ENCODE results near the gene CRTC1. TPM values are rescaled to one million over a fixed set of nuclear protein-coding genes. Genes with fewer than 3 reads are reported as not detected.

The CRTC1 gene
- total RNA-seq, 2 donors from 2014 or later, result 4.9 to 6.5 TPM

DNA sequence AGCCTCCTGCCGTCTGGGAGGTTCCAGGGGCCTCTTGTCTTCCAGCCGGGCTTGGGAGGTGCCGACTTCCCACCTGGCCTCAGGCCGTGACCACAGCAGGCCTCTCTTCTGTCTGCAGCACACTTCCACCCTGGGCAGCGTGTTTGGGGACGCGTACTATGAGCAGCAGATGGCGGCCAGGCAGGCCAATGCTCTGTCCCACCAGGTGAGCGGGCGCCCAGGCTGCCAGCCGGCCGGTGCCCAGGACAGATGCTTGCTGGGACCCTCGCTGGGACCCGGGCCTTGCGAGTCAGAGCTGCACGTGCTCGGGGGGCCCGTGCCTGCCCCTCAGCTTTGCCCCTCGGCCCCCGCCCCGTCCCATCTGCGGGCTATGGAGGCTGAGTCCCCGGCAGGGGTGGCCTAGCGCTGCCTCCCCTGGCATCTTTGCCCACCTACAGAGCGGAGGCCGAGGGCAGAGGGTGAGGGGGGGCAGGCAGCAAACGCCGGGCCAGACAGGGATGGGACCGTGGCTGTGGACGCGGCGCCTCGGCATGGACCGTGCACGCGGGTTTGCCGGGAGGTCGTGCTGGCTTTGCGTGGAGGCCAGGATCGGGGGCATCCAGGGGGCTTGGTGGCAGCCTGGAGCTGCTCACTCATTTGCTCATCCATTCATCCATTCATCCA, 91.4 kb downstream of the CRTC1 start:
- intact Hi-C loops (cut with DNase I), result no loop called here
- H3K4me1 ChIP-seq, result no peaks in the 10 kb centered on the region
- TF ChIP-seq, protein P1, sequence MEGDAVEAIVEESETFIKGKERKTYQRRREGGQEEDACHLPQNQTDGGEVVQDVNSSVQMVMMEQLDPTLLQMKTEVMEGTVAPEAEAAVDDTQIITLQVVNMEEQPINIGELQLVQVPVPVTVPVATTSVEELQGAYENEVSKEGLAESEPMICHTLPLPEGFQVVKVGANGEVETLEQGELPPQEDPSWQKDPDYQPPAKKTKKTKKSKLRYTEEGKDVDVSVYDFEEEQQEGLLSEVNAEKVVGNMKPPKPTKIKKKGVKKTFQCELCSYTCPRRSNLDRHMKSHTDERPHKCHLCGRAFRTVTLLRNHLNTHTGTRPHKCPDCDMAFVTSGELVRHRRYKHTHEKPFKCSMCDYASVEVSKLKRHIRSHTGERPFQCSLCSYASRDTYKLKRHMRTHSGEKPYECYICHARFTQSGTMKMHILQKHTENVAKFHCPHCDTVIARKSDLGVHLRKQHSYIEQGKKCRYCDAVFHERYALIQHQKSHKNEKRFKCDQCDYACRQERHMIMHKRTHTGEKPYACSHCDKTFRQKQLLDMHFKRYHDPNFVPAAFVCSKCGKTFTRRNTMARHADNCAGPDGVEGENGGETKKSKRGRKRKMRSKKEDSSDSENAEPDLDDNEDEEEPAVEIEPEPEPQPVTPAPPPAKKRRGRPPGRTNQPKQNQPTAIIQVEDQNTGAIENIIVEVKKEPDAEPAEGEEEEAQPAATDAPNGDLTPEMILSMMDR (IDR thresholded peaks at IDR 0.05), result no peak
- TF ChIP-seq POLR2A (IDR thresholded peaks at IDR 0.05), result no peak
- no peak overlapping the region for H3K4me3 ChIP-seq
- no peak for ATAC-seq
- no peaks in the 10 kb centered on the region for H3K27me3 ChIP-seq
- H3K27ac ChIP-seq, result no peak overlapping the region
- no peak for DNase-seq
- H3K36me3 ChIP-seq (replicated peaks in 1 of 2; ENCODE audit: insufficient read depth in 1 of 2, low read depth in 2 of 2), result no peaks in the 10 kb centered on the region
- no peaks in the 10 kb centered on the region for H3K9me3 ChIP-seq
- WGBS, 2 donors, result 94 to 96% methylated on average over 9 to 31 of the region's 40 CpGs

DNA sequence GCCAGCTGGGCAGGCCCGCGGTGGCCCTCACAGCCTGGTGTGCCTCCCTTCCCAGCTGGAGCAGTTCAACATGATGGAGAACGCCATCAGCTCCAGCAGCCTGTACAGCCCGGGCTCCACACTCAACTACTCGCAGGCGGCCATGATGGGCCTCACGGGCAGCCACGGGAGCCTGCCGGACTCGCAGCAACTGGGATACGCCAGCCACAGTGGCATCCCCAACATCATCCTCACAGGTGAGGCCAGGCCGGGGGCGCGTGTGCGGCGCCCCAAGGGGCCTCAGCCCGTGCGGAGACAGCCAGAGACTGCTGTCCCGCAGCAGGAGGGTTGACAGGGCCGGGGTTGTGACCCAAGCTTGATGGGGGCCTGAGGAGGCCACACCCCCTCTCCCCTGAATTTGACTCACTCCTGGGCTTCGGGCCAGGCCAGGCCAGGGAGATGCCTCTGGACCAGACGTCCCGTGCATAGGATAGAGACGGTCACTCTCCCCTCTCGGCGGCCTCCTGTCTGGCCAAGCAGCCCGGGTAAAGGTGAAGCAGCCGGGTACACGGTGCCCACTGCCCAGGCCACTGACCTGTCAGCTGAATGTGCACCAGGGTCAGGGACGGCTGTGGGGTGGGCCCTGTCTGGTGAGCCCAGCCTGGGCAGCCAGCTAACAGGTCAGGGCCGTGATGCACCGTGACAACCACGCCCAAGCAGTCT, 92.3 kb downstream of the CRTC1 start:
- no peaks in the 10 kb centered on the region for H3K4me1 ChIP-seq
- H3K9me3 ChIP-seq, result no peaks in the 10 kb centered on the region
- H3K27me3 ChIP-seq, result no peaks in the 10 kb centered on the region
- no peak overlapping the region for H3K4me3 ChIP-seq
- ATAC-seq, result no peak
- intact Hi-C loops (cut with DNase I), result no loop called here
- no peak overlapping the region for H3K27ac ChIP-seq
- no peak for TF ChIP-seq POLR2A (IDR thresholded peaks at IDR 0.05)
- TF ChIP-seq, protein P1 (IDR thresholded peaks at IDR 0.05), result no peak
- no peaks in the 10 kb centered on the region for H3K36me3 ChIP-seq (replicated peaks in 1 of 2; ENCODE audit: insufficient read depth in 1 of 2, low read depth in 2 of 2)
- 88 to 99% methylated on average over 10 to 19 of the region's 33 CpGs for WGBS, 2 donors
- no peak for DNase-seq

DNA sequence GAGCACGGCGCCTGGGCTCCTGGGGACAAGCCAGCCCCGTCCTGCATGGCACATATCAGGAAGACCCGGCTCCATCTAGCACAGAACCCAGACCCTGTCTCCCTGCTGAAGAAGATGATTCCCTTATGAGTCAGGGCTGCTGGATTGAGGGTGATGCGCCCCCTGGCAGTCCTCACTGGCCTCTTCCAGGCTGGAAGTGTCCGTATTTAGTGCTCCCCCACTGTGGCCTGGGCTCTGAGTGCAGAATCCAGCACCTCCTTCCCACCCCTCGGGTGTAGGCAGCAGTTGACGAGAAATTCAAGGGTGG, 92.8 kb downstream of the CRTC1 start:
- H3K4me3 ChIP-seq, result no peak overlapping the region
- H3K36me3 ChIP-seq (replicated peaks in 1 of 2; ENCODE audit: insufficient read depth in 1 of 2, low read depth in 2 of 2), result no peaks in the 10 kb centered on the region
- intact Hi-C loops (cut with DNase I), result no loop called here
- H3K4me1 ChIP-seq, result no peaks in the 10 kb centered on the region
- H3K9me3 ChIP-seq, result no peaks in the 10 kb centered on the region
- 67 to 86% methylated on average over 3 to 8 of the region's 8 CpGs for WGBS, 2 donors
- DNase-seq, result no peak
- no peak for TF ChIP-seq POLR2A (IDR thresholded peaks at IDR 0.05)
- TF ChIP-seq, protein P1 (IDR thresholded peaks at IDR 0.05), result no peak
- ATAC-seq, result no peak
- no peak overlapping the region for H3K27ac ChIP-seq
- H3K27me3 ChIP-seq, result no peaks in the 10 kb centered on the region

DNA sequence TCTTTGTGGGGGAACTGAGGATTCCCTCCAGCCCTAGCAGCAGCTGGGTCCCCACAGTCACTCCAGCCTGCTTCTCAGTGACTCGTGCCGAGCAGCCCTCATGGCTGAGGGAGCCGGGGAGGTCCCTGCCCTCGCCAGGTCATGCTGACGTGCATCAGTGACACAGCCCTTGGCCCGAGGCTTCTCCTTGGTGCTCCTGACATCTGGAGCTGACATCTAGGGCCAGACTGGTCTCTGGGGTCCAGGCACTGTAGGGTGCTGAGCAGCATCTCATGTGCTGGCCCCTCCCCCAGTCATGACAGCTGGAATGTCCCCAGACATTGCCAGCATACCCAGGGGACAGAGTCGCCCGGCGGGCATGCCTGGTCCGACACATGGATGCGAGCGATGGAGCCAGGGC, 93.3 kb downstream of the CRTC1 start:
- ATAC-seq (no peak), DNase-seq (no peak)
- intact Hi-C loops (cut with DNase I), result no loop called here
- H3K27me3 ChIP-seq, result no peaks in the 10 kb centered on the region
- TF ChIP-seq, protein P1 (IDR thresholded peaks at IDR 0.05), result no peak
- TF ChIP-seq POLR2A (IDR thresholded peaks at IDR 0.05), result no peak
- H3K27ac ChIP-seq, result no peak overlapping the region
- no peak overlapping the region for H3K4me3 ChIP-seq
- 79 to 100% methylated on average over 1 to 12 of the region's 12 CpGs for WGBS, 2 donors
- no peaks in the 10 kb centered on the region for H3K36me3 ChIP-seq (replicated peaks in 1 of 2; ENCODE audit: insufficient read depth in 1 of 2, low read depth in 2 of 2)
- no peaks in the 10 kb centered on the region for H3K4me1 ChIP-seq
- no peaks in the 10 kb centered on the region for H3K9me3 ChIP-seq

Data from body of pancreas (tissue), 4 donors.